HCT116 (cell line): ENCODE data around the gene XKR8.

Experiments used
- EZH2 ChIP-seq: fragments of 200-600 bp; sonication (generic); IDR thresholded peaks from 2 replicates; pipeline ENCODE4 v1.6.1; 2017; ENCODE audit warnings: antibody characterized with exemption, mixed run types
- SIN3A ChIP-seq: IDR thresholded peaks from 2 replicates; pipeline ENCODE4 v1.6.1; 2012; ENCODE audit warnings: low read depth
- ZNF274 ChIP-seq: fragments of 200-500 bp; sonication (Bioruptor generic); IDR thresholded peaks from 2 replicates; pipeline ENCODE4 v1.6.1; 2014; ENCODE audit warnings: mild to moderate bottlenecking, low read depth, low read length, inconsistent platforms
- TF ChIP-seq, protein P1 (sequence below), 3 experiments: fragments of 200-600 bp in 1 of 3; sonication (generic) in 1 of 3; IDR thresholded peaks in 2 of 3; conservative IDR thresholded peaks in 1 of 3; 2 replicates each; pipeline ENCODE4 v1.5.1; 2012 to 2017; ENCODE audit warnings: low read depth in 2 of 3, low read length in 2 of 3, antibody characterized with exemption in 1 of 3, borderline replicate concordance in 1 of 3, control low read depth in 1 of 3, mild to moderate bottlenecking in 1 of 3, mixed read lengths in 1 of 3, mixed run types in 1 of 3, moderate library complexity in 1 of 3; ENCODE audit not compliant: insufficient read depth in 1 of 3

DNA sequence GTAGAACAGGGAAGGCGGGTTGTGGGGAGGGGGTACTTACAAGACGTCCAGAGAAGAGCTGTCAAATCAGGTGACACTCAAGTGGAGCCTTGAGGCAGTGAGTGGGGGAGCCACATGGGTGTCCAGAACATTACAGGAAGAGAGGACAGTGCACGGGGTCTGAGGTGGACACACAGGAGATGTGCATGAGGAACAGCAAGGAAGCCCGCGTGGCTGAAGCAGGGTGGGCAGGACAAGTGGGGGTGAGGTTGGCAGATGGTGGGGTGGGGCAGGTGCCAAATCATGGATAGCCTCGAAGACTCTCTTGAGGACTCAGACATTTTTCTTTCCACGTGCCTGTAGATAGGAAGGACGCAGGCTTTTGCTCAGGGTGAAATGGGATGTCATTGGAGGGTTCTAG is 24.1 kb upstream of the XKR8 start:
- TF ChIP-seq, protein P1, sequence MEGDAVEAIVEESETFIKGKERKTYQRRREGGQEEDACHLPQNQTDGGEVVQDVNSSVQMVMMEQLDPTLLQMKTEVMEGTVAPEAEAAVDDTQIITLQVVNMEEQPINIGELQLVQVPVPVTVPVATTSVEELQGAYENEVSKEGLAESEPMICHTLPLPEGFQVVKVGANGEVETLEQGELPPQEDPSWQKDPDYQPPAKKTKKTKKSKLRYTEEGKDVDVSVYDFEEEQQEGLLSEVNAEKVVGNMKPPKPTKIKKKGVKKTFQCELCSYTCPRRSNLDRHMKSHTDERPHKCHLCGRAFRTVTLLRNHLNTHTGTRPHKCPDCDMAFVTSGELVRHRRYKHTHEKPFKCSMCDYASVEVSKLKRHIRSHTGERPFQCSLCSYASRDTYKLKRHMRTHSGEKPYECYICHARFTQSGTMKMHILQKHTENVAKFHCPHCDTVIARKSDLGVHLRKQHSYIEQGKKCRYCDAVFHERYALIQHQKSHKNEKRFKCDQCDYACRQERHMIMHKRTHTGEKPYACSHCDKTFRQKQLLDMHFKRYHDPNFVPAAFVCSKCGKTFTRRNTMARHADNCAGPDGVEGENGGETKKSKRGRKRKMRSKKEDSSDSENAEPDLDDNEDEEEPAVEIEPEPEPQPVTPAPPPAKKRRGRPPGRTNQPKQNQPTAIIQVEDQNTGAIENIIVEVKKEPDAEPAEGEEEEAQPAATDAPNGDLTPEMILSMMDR (IDR thresholded peaks at IDR 0.05 in 2 of 3, conservative IDR thresholded peaks at IDR 0.05 in 1 of 3; ENCODE audit: borderline replicate concordance in 1 of 3, insufficient read depth in 1 of 3, low read depth in 2 of 3, low read length in 2 of 3), result no peak
- TF ChIP-seq SIN3A (no peak), EZH2 (no peak), ZNF274 (no peak)
